Endodermal cell (in vitro differentiated cells): Measurements from ENCODE around the gene DNAH11. TPM values are rescaled to one million over a fixed set of nuclear protein-coding genes. Genes with fewer than 3 reads are reported as not detected.

Experiments used
- DNase-seq: peaks from one replicate; pipeline ENCODE4 v3.0.0-alpha.2; 2017
- H3K27ac ChIP-seq: 2 replicates; pipeline ENCODE4 v1.5.1; 2013; ENCODE audit warnings: mild to moderate bottlenecking, low read depth, low read length, moderate library complexity
- H3K27me3 ChIP-seq: 2 replicates; pipeline ENCODE4 v1.6.1; 2013; ENCODE audit warnings: mild to moderate bottlenecking, low read length, moderate library complexity; ENCODE audit not compliant: insufficient read depth, control insufficient read depth, poor library complexity, severe bottlenecking
- H3K36me3 ChIP-seq: 2 replicates; pipeline ENCODE4 v1.7.0; 2013; ENCODE audit warnings: mild to moderate bottlenecking, low read length, moderate library complexity; ENCODE audit not compliant: control insufficient read depth, insufficient read depth
- H3K4me1 ChIP-seq: one replicate; pipeline ENCODE4 v1.7.0; 2013; ENCODE audit warnings: low read length; ENCODE audit not compliant: control insufficient read depth, insufficient read depth
- H3K4me3 ChIP-seq: 2 replicates; pipeline ENCODE4 v1.5.1; 2013; ENCODE audit warnings: mild to moderate bottlenecking, low read length, moderate library complexity
- H3K9ac ChIP-seq: 2 replicates; pipeline ENCODE4 v1.6.1; 2013; ENCODE audit warnings: mild to moderate bottlenecking, low read length, moderate library complexity; ENCODE audit not compliant: poor library complexity, severe bottlenecking; ENCODE audit errors: extremely low read depth
- H3K9me3 ChIP-seq: 2 replicates; pipeline ENCODE4 v1.6.1; 2013; ENCODE audit warnings: mild to moderate bottlenecking, low read length, moderate library complexity; ENCODE audit not compliant: control insufficient read depth
- H3K27ac Mint-ChIP-seq: 2 replicates; pipeline ENCODE4 v1.8.0; 2020; ENCODE audit warnings: mixed read lengths
- H3K27me3 Mint-ChIP-seq: 2 replicates; pipeline ENCODE4 v1.8.0; 2021; ENCODE audit warnings: mild to moderate bottlenecking, mixed read lengths; ENCODE audit not compliant: insufficient read depth
- H3K36me3 Mint-ChIP-seq: 2 replicates; pipeline ENCODE4 v1.8.0; 2020; ENCODE audit warnings: low read depth, mixed read lengths
- H3K4me1 Mint-ChIP-seq: 2 replicates; pipeline ENCODE4 v1.8.0; 2020; ENCODE audit warnings: mixed read lengths
- H3K4me3 Mint-ChIP-seq: 2 replicates; pipeline ENCODE4 v1.8.0; 2020; ENCODE audit warnings: mild to moderate bottlenecking, moderate library complexity, mixed read lengths
- H3K9me3 Mint-ChIP-seq: 2 replicates; pipeline ENCODE4 v1.8.0; 2020; ENCODE audit warnings: mild to moderate bottlenecking, mixed read lengths
- CTCF ChIP-seq: fragments of 200-600 bp; sonication (generic); conservative IDR thresholded peaks from 2 replicates; pipeline ENCODE4 v1.5.0; 2021; ENCODE audit warnings: antibody characterized with exemption, mild to moderate bottlenecking
- WGBS, 2 experiments: methylation state at CpG; one replicate each; pipeline versions ENCODE4 v1.1.5 to v1.1.7; 2013; ENCODE audit warnings: missing lambda C conversion rate in 2 of 2, mixed read lengths in 1 of 2; ENCODE audit not compliant: insufficient coverage in 1 of 2, insufficient read length in 1 of 2; 5-methylcytosine and 5-hydroxymethylcytosine counted together
- total RNA-seq, 2 donors: library from RNA; stranded (reverse); fragmentation: NEBNext Ultra II Directional in 1 of 2; extraction: Animal tissue kit (Norgen Biotek cat#: 25700) in 1 of 2; gene quantifications; 2 replicates in 1 of 2; 3 replicates in 1 of 2; pipeline ENCODE4 v1.2.1, GENCODE V29; 2021

The DNAH11 gene
- total RNA-seq, 2 donors from 2014 or later: 0.80 to 0.99 TPM

GRCh38 chr7:21707566-21707965 lies 164.7 kb downstream of the DNAH11 start:
- 88 to 93% methylated on average over 3 to 6 of the region's 7 CpGs for WGBS, 2 experiments
- peaks cover 3% of the 10 kb centered on the region for H3K4me1 ChIP-seq
- no peak overlapping the region for H3K9ac ChIP-seq
- H3K4me1 Mint-ChIP-seq: peaks cover 5% of the 10 kb centered on the region
- H3K36me3 Mint-ChIP-seq: no peaks in the 10 kb centered on the region
- no peak overlapping the region for H3K4me3 ChIP-seq
- H3K27me3 Mint-ChIP-seq: peaks cover 16% of the 10 kb centered on the region
- no peak overlapping the region for H3K27ac ChIP-seq
- H3K9me3 Mint-ChIP-seq: no peaks in the 10 kb centered on the region
- H3K36me3 ChIP-seq: no peaks in the 10 kb centered on the region
- no peak overlapping the region for H3K27ac Mint-ChIP-seq
- H3K27me3 ChIP-seq: peaks cover 77% of the 10 kb centered on the region
- H3K9me3 ChIP-seq: no peaks in the 10 kb centered on the region
- no peak for DNase-seq
- no peak overlapping the region for H3K4me3 Mint-ChIP-seq
- TF ChIP-seq CTCF: no peak

GRCh38 chr7:21708096-21708495 lies 165.3 kb downstream of the DNAH11 start:
- no peaks in the 10 kb centered on the region for H3K36me3 ChIP-seq
- Mint-ChIP-seq H3K4me1 (peaks cover 5% of the 10 kb centered on the region), H3K36me3 (no peaks in the 10 kb centered on the region), H3K27me3 (peaks cover 17% of the 10 kb centered on the region), H3K27ac (no peak overlapping the region), H3K4me3 (no peak overlapping the region), H3K9me3 (no peaks in the 10 kb centered on the region)
- H3K9me3 ChIP-seq: no peaks in the 10 kb centered on the region
- H3K27ac ChIP-seq: no peak overlapping the region
- peaks cover 81% of the 10 kb centered on the region for H3K27me3 ChIP-seq
- WGBS, 2 experiments: 92 to 96% methylated on average over 5 to 6 of the region's 6 CpGs
- no peak for TF ChIP-seq CTCF
- no peak overlapping the region for H3K4me3 ChIP-seq
- peaks cover 3% of the 10 kb centered on the region for H3K4me1 ChIP-seq
- DNase-seq: no peak
- no peak overlapping the region for H3K9ac ChIP-seq

- Mint-ChIP-seq H3K27me3 (peaks cover 25% of the 10 kb centered on the region), H3K4me1 (no peaks in the 10 kb centered on the region), H3K27ac (no peak overlapping the region), H3K9me3 (no peaks in the 10 kb centered on the region), H3K4me3 (no peak overlapping the region), H3K36me3 (no peaks in the 10 kb centered on the region)
- H3K4me3 ChIP-seq: no peak overlapping the region
- 92 to 96% methylated on average over 5 of the region's 5 CpGs for WGBS, 2 experiments
- no peaks in the 10 kb centered on the region for H3K36me3 ChIP-seq
- H3K27me3 ChIP-seq: peaks cover 90% of the 10 kb centered on the region
- no peak overlapping the region for H3K9ac ChIP-seq
- TF ChIP-seq CTCF: no peak
- no peaks in the 10 kb centered on the region for H3K9me3 ChIP-seq
- no peaks in the 10 kb centered on the region for H3K4me1 ChIP-seq
- H3K27ac ChIP-seq: no peak overlapping the region
- no peak for DNase-seq
These were observed 174.5 kb downstream of the DNAH11 start for GRCh38 chr7:21717323-21717722.
